ENCODE results near the gene GASK1B.

DNA sequence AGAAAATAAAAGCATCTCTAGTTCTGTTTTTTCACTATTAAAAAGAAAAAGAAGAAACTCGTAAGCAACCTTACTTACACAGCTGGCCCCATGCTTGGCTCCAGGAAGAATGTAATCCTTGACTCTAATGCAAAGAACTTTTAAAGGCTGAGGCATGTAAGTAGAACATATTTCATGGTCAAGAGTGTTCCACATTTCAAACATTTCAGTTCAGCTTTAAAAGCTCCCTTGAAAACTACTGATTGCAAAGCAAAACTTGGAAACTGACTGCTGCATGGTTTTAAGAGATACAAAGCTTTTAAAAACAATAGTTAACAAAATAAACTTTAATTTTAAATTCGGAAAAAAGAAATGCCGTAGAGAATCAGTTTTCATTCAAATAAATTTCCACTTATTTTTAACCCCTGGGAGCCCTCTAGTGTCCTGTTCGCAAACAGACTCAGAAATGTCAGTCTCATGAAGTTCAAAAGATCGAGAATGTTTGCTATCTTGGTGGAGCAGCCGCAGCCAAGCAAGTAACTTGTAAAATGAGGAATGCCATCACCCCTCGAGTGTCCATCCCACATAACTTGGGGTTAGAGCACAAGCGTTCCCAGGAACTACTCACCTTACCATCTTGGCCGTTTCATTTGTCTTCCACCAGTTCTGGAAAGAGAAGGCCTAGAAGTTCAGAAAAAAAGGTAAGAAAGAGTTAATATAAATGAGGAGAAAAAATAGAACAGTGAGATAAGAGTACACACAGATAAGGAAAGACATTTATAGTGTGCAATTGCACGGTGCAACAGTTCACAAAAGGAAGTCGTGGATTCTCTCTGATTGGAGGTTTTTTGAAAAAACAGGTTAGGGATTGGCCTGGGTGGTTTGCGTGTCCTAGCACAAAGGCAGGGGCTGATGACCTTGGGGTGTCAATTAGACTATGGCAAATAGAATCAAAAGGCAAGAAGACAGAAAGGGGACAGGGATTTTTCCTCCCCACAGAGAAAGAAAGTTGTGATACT lies at the start of gene GASK1B:
- TF ChIP-seq CTCF (conservative IDR thresholded peaks at IDR 0.05) (peak; percentile 82), ZFX (IDR thresholded peaks at IDR 0.05) (no peak)

All from C4-2B (cell line).